Activated gamma-delta T cell (primary cell): ENCODE data around the gene PLXDC1.
A peak's percentile ranks its signal among the peaks of the same experiment; 100 is the strongest.

Source experiments
- DNase-seq: peaks from one replicate; lab custom pipeline; 2025; lab: John Stamatoyannopoulos, UW
- total RNA-seq, 2 donors: gene quantifications; one replicate each; lab custom pipeline; 2026; lab: John Stamatoyannopoulos, UW

PLXDC1 gene
- 15.0 to 28.0 reads per million in 2 donors for total RNA-seq

DNA sequence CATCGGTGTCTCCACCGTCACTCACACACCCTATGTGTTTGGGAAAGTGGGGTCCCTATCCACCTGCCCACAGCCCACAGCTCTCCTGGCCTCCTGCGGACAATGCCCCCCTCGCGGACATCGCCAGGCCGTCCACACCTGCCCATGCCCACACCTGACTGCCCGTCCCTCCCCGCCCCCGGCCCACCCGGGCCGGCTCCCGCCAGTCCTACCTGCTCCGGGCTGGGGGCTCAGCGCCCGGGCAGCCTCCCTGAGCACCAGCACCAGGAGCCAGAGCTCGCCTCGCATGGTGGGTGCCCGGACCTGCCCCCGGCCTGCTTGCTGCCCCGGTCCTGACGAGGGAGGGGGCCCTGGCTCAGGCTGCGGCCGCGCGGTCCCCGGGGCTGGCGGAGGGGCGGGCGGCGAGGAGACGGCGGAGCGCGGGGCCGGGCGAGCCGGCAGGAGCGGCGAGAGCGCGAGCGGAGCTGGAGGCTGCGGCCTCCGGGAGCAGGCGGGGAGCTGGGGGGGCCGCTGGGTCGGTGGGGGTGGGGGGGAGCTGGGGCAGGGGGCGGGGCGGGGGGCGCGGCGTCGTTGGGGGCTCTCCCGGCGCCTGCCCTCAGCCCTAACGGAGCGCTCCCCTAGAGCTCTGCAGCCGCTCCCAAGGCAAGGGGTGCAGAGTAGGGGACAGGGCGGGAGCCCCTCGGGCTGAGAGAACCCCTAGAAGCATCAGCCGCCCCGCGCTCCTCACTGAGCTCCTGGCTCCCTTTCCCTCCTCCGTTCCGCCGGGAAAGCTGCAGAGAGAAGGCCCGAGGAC lies at the start of gene PLXDC1:
PLXDC1 (minus strand) TSS at position 488 of the 793 bp plus-strand sequence; CDS start at position 288, 200 bp downstream.
- DNase-seq = no peak

DNA sequence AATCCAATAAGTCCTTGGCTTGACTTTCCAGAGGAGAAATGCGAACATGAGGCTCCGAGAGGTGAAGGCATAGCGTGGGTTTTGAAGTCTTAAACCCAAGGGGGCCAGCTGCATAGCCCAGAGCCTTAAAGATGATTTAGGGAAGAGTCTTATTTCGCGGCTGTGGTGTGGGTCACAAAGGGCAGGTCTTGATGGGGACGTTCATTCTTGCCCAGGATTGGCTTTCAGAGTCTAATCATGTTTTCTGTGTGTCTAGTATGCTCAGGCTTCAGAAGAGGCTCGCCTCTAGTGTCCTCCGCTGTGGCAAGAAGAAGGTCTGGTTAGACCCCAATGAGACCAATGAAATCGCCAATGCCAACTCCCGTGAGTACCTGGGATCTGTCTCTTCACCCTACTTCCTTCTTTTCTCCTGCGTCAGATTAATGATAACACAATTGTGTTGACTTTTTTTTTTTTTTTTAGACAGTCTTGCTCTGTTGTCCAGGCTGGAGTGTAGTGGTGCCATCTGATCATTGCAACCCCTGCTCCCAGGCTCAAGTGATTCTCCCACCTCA lies 49.6 kb upstream of the PLXDC1 start:
- DNase-seq = no peak

DNA sequence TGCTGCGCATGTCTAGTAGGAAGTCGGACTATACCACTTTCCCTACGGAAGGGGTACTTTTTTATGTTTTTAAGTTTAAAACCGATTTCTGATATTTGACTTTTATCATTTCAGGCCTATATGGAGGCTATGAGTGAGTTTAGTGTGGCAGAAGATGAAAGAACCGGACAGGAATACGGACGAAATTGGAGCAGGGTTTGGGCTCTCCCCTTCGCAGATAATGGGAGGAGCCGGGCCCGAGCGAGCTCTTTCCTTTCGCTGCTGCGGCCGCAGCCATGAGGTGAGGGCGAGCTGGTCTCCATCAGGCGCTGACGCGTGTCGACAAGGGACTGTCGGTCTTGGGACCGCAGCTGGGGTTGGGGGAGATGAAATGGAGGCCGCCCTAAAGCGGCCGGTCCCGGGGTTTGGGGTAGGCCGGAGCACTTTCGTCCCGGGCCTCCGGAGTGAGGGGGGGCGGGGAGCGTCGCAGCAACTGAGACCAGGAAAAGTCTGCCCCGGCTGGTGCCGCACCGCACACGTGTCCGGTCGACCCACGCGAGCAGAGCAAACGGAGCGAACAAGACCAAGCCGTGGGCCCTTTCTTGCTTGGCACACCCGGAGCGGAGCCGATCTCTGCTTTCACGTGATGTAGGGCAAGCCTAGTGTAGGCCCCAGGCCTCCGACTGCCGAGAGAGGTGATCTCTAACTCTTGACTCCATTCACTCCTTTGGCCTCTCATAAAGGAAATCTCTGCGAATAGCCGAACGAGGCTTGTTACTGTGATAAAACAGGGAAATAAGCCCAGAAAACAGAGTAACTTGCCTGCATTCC lies 48.8 kb upstream of the PLXDC1 start, which contains the start of gene RPL19:
RPL19 (plus strand) TSS at position 214 of the 810 bp plus-strand sequence; CDS start at position 276, 62 bp downstream.
- DNase-seq = peak; percentile 55

DNA sequence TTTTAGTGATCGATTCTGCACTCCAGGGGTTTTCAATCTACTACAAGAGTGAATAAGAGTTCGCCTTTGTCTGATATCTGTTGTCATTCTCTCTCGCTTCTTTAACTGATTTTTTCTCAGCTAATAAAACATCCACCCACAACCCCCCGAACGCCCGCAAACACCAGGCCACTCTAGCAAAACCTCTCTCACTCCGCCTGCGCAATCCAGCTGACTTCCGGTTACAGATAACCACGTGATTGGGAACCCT lies 48.3 kb upstream of the PLXDC1 start:
- no peak for DNase-seq

DNA sequence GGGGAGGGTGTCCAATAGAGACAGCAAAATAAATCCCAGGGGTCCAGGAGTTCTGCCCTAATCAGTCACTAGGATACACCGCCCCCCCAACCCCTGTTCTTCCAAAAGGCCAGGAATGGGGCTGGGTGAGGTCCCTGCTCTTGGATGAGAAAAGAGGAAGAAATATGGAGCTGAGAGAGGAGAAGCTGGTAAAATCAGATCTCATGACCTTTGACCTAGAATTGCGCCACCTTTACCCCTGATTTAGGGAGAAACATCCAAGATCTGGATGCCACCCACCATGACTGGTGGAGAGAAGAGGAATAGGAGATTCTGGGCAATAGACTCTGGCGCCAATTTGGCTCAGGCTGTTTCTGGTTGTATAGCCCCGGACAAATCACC lies 46.7 kb upstream of the PLXDC1 start:
- no peak for DNase-seq

DNA sequence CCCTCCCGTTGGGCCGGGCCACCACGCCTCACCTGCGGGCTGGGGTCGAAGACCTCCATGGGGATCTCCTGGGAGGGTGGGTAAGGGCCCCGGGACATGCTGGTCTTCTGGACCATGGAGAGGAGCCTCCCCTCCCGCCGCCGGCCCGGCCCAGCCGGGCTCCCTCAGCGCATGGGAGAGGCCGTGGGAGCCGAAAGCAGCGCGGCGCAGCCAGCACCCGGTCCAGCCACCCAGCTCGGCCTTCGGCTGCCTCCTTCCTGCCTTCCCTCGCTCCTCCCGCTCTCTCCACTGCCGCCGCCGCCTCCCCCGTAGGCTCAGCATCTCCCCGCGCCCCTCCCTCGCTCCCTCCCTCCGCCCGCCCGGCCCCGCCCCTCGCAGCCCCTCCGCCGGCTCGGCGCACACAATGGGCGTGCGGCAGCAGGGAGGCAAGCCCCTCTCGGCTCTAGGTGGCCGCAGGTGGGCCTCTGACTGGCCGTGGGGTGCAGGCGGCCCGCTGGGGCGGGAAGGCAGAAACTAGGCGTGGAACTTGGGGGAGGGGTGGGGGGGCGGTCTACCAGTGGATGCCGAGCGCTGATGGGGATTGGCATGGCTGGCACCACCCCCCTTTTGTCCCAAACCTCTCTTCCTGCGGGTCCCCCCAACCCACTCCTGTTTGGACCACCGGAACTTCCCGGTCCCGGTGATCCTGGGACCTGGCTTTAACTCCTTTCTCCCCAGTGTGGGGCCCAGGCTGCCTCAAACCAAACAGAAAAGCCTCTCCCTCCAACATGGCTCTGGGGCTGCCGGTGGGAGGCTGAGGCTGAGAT lies 46.1 kb upstream of the PLXDC1 start, which contains the start of gene CACNB1:
CACNB1 (minus strand) TSS at position 290 of the 806 bp plus-strand sequence; CDS start at position 116, 174 bp downstream.
- DNase-seq = peak; percentile 63

DNA sequence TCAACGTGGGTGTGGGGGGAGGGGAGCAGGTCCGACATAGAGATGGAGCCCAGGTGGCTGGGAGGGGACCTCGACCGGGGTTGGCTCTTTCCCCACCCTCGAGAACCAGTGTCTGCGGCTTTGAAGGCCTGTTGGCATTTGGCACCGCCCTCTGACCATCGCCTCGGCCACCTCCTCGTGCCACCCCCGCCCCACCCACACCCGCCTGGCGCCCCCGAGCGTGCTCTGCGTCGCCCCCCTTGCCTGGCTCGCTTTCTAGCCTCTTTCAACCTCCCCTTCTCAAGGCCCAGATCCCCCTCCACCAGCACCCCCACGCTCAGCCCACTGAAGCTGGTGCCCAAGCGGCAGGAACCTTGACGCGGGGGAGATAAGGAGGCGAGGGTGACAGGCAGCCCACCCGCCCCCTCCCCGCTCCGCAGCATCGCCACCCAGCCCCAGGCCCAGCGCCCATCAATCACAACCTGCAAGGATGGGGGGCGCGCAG lies 45.4 kb upstream of the PLXDC1 start:
- DNase-seq = no peak

DNA sequence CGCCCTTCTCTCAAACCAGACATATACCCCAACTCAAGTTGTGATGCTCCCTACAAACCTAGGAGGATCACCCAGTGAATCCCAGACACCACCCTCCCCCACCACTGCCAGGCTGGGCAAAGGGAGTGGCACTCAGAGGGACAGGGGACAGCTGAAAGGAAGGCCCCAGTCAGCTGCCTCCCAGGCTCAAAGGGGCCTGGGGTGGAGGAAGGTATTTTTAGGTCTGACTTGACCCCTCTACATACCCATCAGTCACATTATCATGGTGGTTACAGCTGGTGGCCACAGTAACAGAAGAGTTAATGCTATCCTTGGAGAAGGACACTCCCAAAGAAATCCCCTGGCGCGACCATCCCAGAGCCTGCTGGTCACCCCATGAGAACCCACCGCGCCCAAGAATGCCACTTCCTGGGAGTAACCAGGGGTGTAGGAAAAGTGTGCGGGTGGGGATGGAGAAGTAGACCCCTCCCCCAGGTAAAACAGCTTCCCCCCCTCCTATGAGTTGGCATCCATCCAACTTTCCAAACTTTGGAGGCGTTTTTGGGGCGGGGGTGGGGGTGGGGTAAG lies 44.9 kb upstream of the PLXDC1 start:
- no peak for DNase-seq

DNA sequence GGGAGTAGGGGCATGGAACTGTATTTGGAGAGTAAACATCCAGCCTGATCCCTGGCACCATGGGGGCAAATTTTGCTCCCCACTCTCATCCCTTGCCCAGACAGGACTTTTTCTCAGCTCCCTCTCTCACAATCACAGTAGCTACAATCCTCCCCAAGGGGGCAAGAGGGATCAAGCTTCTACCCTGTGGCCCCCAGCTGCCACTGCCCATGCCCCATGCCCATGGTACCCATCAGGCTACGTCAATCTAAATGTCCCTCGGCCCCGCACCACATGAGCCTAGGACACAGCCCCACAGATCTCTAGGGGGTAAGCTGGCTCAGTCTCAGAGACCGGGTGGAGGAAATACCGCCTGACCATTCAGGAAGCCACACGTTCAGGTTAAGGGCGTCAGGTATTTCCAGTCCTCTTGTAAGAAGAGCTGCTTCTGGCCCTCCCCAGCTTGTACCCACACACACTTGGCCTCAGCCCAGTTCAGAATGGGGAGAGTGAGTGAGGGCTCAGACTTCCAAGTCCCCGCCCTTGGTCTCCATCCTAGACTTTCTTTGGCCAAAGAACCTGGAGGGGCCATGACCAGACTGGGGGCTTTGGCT lies 44.2 kb upstream of the PLXDC1 start:
- DNase-seq = no peak

DNA sequence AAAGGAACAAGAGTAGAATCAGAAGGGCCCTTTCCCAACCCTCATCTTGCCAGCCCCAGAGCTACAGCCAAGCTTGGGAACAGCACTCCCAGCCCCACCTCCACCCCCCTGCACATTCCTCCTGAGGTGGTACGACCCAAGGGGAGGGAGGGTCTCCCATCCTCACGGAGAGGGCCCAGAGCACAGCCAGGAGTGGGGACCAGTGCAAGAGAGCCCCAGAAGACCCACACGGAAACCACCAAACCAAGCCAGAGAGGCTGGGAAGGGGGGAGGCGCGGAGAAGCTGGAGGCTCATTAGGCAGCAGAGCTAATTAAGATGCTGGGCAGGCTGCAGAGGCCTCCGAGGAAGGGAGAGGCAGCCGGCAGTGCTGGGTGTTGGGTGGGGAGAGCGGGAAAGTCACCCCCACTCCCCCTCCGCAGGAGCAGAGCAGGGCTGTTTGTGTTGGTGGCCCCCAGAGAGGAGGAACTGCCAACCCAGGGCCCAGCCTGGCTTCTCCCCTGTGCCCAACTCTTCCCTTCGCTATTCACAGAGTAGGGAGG lies 43.6 kb upstream of the PLXDC1 start:
- DNase-seq = no peak

DNA sequence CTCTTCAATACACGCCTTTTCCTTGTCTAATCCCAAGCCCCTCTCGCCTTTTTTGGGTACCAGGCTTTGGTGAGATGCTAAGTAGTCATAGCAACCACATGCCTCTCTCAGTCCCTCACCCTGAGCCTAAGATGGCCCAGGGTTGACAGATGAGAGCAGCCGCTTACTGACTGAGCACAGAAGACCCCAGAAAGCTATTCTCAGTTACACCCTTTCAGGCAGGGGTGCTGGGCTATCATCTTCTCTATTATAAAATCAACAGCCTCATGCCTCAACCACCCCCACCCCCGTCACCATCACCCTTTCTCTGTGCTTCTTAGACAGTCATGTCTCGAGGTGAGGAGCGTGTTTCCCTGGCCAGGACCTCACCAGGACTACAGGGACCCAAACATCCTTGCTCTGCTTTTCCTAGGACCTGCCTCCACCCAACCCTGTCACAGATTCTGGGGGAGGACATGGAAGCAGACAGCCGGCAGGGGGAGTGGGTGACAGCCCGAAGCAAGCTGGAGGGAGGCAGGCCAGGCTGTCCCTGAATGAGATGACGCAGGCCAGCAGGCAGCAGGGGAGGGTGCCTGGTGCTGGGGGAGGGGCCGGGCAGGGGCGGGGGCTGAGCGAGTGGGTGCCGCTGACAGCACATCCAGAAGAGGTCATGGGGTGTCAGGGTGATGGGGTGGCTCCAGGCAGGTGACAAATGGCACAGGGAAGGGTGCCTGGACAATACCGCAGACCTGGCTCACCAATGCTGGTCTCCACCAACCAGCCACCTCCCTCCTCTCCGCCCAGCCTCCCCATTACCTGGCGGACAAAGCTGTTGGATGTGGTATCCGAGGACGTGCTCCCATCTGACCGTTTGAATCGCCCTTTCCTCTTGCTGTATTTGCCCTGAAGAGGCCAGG lies 42.9 kb upstream of the PLXDC1 start:
- DNase-seq = no peak

DNA sequence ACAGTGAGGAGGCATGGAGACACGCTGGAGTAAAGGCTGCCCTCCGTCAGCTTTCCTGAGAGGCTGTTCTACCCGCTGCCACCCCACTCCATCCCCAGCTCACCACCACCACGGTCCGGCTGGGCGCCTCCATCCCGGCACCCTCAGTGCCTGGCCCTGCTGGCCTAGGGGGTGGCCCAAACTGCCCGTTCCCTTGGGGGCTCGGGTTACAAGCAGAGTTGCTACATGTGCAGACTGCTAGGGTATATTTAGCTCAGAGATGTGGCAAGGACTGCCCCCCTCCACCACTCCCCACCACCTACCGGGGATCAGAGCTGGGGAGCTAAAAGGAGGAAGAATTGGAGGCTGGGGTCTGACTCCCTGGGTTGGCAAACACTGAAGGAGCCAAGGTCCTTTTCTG lies 41.9 kb upstream of the PLXDC1 start:
- DNase-seq = no peak

DNA sequence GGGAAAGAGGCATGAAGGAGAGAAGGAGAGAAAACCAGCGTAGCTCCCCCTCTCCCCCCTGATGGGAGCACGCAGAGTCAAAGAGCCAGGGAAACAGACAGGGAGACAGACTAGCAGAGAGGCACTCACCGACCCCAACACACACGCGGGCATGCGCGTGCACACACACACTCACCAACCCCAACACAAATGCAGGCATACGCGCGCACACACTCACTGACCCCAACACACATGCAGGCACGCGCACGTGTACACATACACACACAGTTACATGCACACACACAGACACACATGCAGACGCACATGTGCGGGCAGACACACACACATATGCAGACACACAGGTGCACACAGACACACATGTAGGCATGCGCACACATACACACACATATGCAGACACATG lies 41.5 kb upstream of the PLXDC1 start:
- DNase-seq = no peak

DNA sequence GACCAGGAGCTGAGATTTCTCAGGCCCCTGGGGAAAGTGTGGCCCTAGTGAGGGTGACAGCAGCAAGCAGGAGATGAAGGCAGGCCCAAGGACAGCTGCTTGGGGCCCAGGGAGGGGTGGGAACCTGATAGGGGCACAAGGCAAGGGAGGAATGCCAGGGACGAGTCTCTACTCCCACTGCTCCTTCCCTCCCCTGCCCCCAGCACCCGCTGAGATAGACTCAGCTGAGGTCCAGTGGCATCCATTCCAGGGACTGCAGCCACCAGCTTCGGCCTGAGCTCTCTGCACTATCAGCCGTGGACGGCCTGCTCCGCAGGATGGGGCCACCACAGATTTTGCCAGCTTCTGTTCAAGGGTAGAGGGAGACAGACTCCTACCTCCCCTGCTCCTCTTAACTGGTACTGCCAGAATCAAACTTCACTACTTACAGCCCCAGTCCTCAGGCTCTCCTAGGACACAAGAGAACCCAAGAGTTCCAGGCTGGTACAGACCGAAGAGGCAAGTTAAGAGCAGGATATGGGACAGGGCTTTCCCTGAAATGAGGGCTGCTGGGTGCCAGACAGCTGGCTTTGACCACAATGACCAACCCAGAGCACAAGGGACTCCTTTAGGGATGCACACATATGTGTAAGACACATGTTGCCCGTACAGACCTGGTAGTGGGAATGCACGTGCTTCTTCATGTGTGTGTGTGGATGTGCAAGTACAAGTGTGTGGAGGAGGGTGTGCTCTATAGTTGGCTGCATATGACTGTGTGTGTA lies 40.5 kb upstream of the PLXDC1 start:
- DNase-seq = no peak

DNA sequence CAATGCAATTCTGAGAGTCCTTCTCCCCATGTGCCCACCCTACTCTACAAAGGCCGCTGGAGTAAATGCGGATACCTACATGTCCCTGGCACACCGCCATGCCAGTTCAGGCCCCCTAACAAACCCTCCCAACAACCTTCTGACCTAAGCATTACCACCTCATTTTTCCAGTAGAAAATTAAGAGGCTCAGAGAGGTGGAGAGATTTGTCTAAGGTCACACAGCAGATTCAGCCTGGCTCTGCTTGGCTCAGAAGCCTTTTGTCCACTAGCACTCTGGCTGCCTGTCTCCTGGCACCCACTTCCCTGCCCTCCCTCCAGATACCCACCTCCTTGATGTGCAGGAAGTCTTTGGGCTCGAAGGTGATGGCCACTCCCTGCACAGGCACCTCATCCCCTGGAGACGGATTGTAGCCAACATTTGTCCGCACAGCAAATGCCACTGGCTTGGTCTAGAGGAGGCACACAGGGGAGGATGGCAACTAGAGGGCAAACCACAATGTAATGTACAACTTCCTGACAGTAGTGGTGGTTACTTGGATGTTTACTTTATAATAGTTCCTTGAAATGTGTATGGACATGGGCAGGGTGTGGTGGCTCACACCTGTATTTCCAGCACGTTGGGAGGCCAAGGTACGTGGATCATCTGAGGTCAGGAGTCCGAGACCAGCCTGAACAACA lies 35.9 kb upstream of the PLXDC1 start:
- DNase-seq = no peak

DNA sequence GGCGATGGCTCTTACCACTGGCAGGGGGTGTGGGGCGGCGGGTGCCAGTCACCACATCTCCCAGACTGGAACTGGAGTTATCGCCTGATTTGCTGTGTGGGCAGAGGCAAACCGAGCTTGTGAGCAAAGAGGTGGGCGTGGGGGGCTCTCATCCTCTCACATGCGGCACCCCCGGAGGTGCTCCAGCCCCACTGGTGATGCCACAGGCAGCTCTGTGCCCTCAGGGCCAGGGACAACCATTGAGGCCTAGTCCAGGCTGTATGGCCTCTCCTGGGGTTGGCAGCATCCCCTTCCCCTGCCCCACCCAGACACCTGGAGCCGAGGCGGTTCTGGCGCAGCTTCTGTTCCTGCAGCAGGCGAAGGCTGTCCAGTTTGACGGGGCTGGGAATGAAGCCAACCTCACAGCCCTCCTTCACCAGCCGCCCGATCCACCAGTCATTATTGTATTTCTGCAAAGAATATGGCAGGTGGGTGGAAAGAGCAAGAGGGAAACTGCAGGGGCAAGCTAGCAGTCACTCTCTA lies 35.1 kb upstream of the PLXDC1 start:
- no peak for DNase-seq

DNA sequence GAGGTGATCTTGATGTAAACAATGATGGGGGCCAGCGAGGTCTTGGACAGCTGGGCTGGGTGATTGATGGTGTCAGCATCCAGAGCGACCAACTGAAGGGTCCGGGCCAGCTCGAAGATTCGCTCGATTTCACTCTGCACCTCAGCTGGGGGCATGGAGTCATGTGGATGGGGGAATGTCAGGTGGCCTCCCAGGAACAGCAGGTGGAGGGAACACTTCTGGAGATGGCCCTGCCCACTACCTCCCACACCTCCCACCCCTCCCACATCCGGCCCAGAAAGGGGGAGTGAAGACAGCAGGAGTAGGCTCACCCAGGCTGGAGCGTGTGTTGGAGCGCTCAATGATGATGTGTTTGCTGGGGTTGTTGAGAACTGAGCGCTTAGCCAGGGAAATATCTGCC lies 32.3 kb upstream of the PLXDC1 start:
- DNase-seq = no peak

DNA sequence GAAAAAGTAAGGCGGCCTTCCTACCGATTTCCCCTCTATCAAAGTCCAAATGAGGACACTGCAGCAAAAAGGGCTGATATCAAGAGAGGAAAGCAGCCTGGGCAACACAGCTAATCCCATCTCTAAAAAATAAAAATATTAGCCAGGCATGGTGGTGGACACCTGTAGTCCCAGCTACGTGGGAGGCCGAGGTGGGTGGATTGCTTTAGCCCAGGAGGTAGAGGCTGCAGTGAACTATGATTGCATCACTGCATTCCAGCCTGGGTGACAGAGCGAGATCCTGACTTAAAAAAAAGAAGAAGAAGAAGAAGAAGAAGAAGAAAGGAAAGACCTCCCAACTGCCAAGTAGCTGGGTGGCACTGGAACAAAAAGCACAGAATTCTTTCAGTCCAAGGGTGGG lies 31.6 kb upstream of the PLXDC1 start:
- no peak for DNase-seq
